K562 (cell line): ENCODE measurements around the gene LINS1. TPM values are rescaled to one million over a fixed set of nuclear protein-coding genes. Genes with fewer than 3 reads are reported as not detected.

ENCODE experiments used
- BCOR ChIP-seq: fragments of 450-650 bp; IDR thresholded peaks from 2 replicates; pipeline ENCODE4 v1.6.1; 2016
- CEBPB ChIP-seq: fragments of 450-650 bp; IDR thresholded peaks from 2 replicates; pipeline ENCODE4 v1.6.1; 2016; ENCODE audit warnings: missing genetic modification characterization, missing compliant biosample characterization
- CTBP1 ChIP-seq: fragments of 450-650 bp; IDR thresholded peaks from 2 replicates; pipeline ENCODE4 v1.6.1; 2016; ENCODE audit warnings: borderline replicate concordance
- CUX1 ChIP-seq: fragments of 200-800 bp; sonication (Bioruptor generic); IDR thresholded peaks from 2 replicates; pipeline ENCODE4 v1.6.1; 2016; ENCODE audit warnings: missing genetic modification characterization, missing compliant biosample characterization
- CXXC5 ChIP-seq: fragments of 250-450 bp; sonication (Bioruptor Pico); IDR thresholded peaks from 2 replicates; pipeline ENCODE4 v1.8.0; 2022; ENCODE audit warnings: inconsistent platforms, mild to moderate bottlenecking, moderate library complexity
- HNRNPLL ChIP-seq: fragments of 200-400 bp; formaldehyde crosslinking; IDR thresholded peaks from 2 replicates; pipeline ENCODE4 v1.6.1; 2017; ENCODE audit warnings: low read length, low read depth, mild to moderate bottlenecking; ENCODE audit not compliant: poor library complexity, severe bottlenecking
- JUNB ChIP-seq: fragments of 450-650 bp; formaldehyde crosslinking; conservative IDR thresholded peaks from 2 replicates; pipeline ENCODE4 v1.4.0; 2020; ENCODE audit warnings: mild to moderate bottlenecking
- MBD1 ChIP-seq: fragments of 250-450 bp; sonication (Bioruptor Pico); IDR thresholded peaks from 2 replicates; pipeline ENCODE4 v1.8.0; 2022; ENCODE audit warnings: inconsistent platforms
- MLX ChIP-seq, 2 experiments: fragments of 450-650 bp in 1 of 2; sonication (generic) in 1 of 2; formaldehyde crosslinking; conservative IDR thresholded peaks; 2 replicates each; pipeline versions ENCODE4 v1.4.0 to v1.8.1; 2020 to 2022; ENCODE audit warnings: mild to moderate bottlenecking in 1 of 2, missing genetic modification reagents in 1 of 2
- MTA1 ChIP-seq: fragments of 450-650 bp; IDR thresholded peaks from 2 replicates; pipeline ENCODE4 v1.6.1; 2017; ENCODE audit warnings: borderline replicate concordance
- NR4A1 ChIP-seq, 2 experiments: fragments of 250-450 bp in 1 of 2; fragments of 450-650 bp in 1 of 2; sonication (Bioruptor Pico) in 1 of 2; IDR thresholded peaks; 2 replicates each; pipeline versions ENCODE4 v1.4.0 to v1.6.1; 2016 to 2020; ENCODE audit warnings: mild to moderate bottlenecking in 2 of 2, missing compliant biosample characterization in 1 of 2, missing genetic modification characterization in 1 of 2, moderate library complexity in 1 of 2
- POLR3A ChIP-seq: IDR thresholded peaks from 2 replicates; pipeline ENCODE4 v1.6.1; 2011; ENCODE audit warnings: borderline replicate concordance, mild to moderate bottlenecking, moderate library complexity; ENCODE audit not compliant: insufficient read length, insufficient read depth; ENCODE audit errors: extremely low read depth
- PRMT5 ChIP-seq: sonication (generic); formaldehyde crosslinking; IDR thresholded peaks from 2 replicates; pipeline ENCODE4 v1.5.0; 2020; ENCODE audit warnings: missing genetic modification reagents
- PTRF ChIP-seq: fragments of 450-650 bp; IDR thresholded peaks from 2 replicates; pipeline ENCODE4 v1.6.1; 2016; ENCODE audit warnings: mild to moderate bottlenecking, missing genetic modification characterization, missing compliant biosample characterization
- SIN3A ChIP-seq, 2 experiments: fragments of 150-350 bp in 1 of 2; IDR thresholded peaks; 2 replicates each; pipeline ENCODE4 v1.6.1; 2011 to 2016; ENCODE audit warnings: borderline replicate concordance in 2 of 2, low read depth in 2 of 2, low read length in 2 of 2, mild to moderate bottlenecking in 2 of 2, moderate library complexity in 2 of 2; ENCODE audit not compliant: control insufficient read depth in 1 of 2
- STAT5A ChIP-seq: IDR thresholded peaks from 2 replicates; pipeline ENCODE4 v1.6.1; 2012; ENCODE audit warnings: low read length, inconsistent platforms, borderline replicate concordance
- XRCC3 ChIP-seq: fragments of 450-650 bp; IDR thresholded peaks from 2 replicates; pipeline ENCODE4 v1.6.1; 2017; ENCODE audit warnings: mild to moderate bottlenecking, moderate library complexity
- ZNF232 ChIP-seq: sonication (generic); formaldehyde crosslinking; IDR thresholded peaks from 2 replicates; pipeline ENCODE4 v1.8.0; 2022; ENCODE audit warnings: mild to moderate bottlenecking, missing genetic modification reagents
- ZNF324 ChIP-seq: fragments of 250-450 bp; sonication (Bioruptor Pico); IDR thresholded peaks from 2 replicates; pipeline ENCODE4 v1.4.0; 2020; ENCODE audit warnings: mild to moderate bottlenecking
- ZNF436 ChIP-seq: fragments of 250-450, 450-650 bp; sonication (Bioruptor Pico); formaldehyde crosslinking; IDR thresholded peaks from 2 replicates; pipeline ENCODE4 v1.7.0; 2020; ENCODE audit warnings: mild to moderate bottlenecking
- polyA plus RNA-seq, 8 experiments: library from polyadenylated mRNA; depleted of rRNA in 4 of 8; stranded (reverse) in 5 of 8; unstranded in 3 of 8; fragments of >200 nt; fragmentation: Nextera tagmentation in 2 of 8; fragmentation: Illumina TruSeq in 1 of 8; extraction: Ambion mirVana in 2 of 8; extraction: Trizol in 1 of 8; gene quantifications; 2 replicates each; pipeline versions ENCODE4 v1.2.1 to v1.2.3, GENCODE V29; 2011 to 2014; ENCODE audit warnings: inconsistent platforms in 1 of 8, missing spikeins in 1 of 8
- total RNA-seq, 7 experiments: library from RNA; depleted of rRNA in 6 of 7; stranded (reverse); fragments of >200 nt in 6 of 7; fragmentation: Illumina TruSeq in 2 of 7; extraction: Trizol in 2 of 7; gene quantifications; 2 replicates each; pipeline versions ENCODE4 v1.2.1 to v1.2.3, GENCODE V29; 2011 to 2021; ENCODE audit warnings: low replicate concordance in 1 of 7

LINS1 gene
- total and polyA plus RNA-seq, 9 of the 15 experiments (the other 6 are each of a cell fraction or from before 2014, with no cell fraction given) = 15.4 to 31.4 (median 24.6) TPM

DNA sequence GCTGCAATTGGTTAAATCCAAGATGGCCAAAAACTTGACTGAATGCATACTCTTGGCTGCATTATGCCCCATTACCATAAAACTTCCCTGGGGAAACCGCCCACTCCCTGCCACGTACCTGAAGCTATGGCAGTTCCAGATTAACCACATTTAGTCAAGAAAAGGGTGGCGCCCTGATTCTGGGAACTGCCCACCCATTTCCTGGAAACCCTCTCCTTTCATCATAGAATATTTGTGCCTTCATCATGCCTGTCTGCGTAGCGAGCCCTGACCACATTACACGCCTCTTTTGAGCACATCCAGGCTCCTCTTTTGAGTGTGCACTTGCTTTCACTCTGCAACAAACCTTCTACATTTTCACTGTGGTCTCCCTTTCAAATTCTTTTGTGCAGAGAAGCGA, 5.2 kb downstream of the LINS1 start (continued):
- TF ChIP-seq CUX1 (no peak), BCOR (0 out of 2 replicates have a peak, but pooled peaks have one; percentile 35), ZNF324 (no peak), CXXC5 (CRISPR knock-in tag) (peak; percentile 79), CTBP1 (peak; percentile 94), MLX (CRISPR knock-in tag; conservative IDR thresholded peaks at IDR 0.05) (no peak), JUNB (CRISPR knock-in tag) (no peak), SIN3A (IDR thresholded peaks at IDR 0.05; ENCODE audit: borderline replicate concordance in 2 of 2, control insufficient read depth in 1 of 2, low read depth in 2 of 2, low read length in 2 of 2) (peak in 1 of 2 experiments; percentile 40; a peak in 1 of 4 replicates), CEBPB (tag) (peak; percentile 75), MTA1 (no peak), NR4A1 (CRISPR knock-in tag; IDR thresholded peaks at IDR 0.05) (no peak), NR4A1 (tag; IDR thresholded peaks at IDR 0.05) (no peak), PTRF (no peak), MBD1 (no peak), HNRNPLL (no peak), ZNF232 (CRISPR knock-in tag) (no peak), POLR3A (no peak), STAT5A (peak; percentile 100), ZNF436 (no peak), XRCC3 (no peak), PRMT5 (CRISPR knock-in tag) (no peak)
